ENCODE measurements around the gene ADGRB3.

Gene ADGRB3

DNA sequence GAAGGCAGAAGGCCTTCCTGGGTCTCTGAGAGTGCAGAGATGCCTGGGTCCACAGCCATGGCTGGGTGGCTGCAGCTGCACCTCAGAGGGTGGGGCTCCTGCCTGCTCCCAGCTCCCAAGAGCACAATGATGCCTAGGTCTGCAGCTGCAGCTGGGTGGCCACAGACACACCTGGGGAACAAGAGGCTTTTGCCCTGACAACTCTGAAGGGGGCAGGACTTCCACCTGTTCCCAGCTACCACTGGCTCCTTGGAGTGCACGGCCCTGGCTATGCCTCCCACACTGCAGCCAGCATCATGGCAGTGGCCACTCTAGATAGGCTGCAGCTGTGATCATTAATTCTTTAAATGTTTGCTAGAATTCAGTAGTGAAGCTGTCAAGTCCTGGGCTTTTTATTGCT is 511.3 kb downstream of the ADGRB3 start:
- no peak for DNase-seq

DNA sequence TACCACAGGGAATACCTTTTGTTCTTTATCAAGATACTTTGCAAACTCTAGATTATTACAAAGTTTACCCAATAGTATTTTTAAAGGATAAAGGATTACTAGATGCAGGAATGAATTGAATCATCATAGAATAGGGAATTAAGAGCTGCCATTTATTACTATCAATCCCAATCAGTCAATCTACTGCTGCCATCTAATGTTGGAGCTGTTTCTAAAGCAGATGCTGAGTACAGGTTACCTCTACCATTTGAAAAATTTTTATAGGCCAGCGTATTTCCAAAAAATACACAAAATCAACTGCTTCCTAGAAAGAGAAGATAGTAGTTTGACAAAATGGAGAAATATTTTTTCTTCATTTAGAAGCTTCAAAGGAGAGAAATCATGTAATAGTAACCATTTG is 520.4 kb downstream of the ADGRB3 start:
- peak; percentile 14 for DNase-seq

- peak; percentile 36 for DNase-seq
These were observed 527.7 kb downstream of the ADGRB3 start for GRCh38 chr6:69162811-69163210.

DNA sequence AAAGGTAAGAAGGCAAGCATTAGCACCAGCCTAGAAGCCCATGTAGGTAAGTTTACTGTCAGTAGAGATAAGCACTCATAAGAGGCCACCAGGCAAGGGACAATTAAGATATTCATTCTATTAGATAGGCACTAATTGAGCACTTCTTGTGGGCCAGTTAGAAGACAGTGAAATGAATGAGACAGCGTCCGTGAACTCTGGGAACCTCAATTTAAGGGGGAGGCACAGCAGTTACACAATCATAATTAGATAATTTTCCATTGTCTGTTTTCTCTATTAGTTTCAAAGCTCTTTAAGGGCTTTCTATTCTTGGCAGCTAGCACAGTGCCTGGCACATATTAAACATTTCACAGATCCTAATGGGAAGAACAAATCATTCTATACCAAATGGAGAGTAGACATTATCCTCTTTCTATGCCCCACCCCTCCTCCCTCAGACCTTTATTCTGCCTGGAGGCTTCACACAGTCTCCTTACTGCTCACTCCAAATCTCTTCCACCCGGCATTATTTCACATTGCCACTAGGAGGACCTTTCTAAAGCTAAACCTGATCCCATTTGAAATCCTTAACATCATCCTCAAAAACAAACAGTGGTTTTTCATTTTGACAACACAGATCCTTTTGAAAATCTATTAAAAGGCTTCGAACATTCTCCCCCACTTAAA is 529.6 kb downstream of the ADGRB3 start:
- DNase-seq = no peak

- DNase-seq = no peak
These were observed 544.6 kb downstream of the ADGRB3 start for GRCh38 chr6:69179681-69180080.

DNA sequence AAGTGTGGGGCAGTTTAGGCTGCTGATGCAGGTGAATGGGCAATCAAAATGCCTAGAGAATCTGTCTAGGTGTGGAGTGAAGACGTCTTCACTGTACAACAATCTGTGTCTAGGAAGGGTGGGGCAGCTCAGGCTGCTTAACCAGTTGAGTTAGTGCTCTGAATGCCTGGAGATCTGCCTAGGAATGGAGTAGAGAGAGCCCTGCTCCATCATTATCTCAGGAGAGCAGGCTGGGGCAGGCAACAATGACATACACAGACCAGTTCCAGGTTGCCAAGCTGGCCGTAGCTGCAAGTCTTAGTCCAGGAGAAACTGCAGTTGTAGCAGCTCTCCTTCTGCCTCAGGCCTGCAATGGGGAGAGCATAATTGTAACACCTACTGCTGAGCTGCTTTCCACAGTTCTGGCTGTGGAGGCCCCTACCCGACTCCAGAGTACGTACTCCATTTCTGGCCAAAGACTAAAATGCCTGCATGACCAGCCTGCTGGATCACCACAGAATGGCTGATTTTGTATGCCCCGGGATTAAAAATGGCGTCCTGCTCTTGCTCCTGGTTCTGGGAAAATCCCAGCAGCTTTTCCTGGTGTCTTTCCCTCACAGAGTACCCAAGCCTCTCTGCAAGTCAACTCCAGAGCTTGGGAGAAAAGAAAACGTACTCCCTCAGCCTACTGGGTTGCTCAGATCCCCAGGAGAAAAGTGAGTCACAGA is 545.4 kb downstream of the ADGRB3 start:
- DNase-seq = no peak

DNA sequence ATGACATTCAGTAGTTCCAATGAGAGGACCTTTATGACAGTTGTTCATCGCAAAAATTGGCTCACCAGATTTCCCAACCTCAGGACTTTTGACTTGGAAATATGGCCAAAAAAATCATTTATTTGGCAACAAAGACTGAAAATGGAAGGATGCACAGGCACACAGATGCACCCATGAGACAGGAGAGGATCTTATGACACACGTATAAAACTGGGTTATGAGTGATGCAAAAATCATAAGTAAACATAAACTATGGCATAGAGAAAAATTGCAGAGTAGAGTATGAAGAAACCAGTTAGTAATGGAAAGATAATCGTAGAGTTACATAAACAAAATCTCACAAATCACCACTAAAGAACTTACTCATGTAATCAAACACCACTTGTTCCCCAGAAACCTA is 546.9 kb downstream of the ADGRB3 start:
- no peak for DNase-seq

DNA sequence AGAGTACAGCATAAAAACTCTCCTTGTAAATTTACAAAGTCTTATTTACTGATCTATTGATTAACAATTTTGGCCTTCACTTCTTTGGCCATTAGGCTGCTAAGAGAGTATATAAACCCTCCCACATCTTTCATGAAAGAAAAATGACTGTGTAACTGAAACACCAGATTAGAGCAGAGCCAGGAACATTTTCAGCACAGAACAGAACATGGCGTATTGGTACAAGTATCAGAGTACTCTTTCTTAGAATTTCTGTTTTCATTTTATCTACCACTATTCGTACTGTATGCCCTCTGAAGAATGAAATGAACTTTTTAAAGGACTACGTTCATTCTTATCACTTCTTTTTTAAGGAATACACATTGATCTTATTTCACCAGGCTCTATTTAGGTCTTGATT is 550.2 kb downstream of the ADGRB3 start:
- no peak for DNase-seq

GRCh38 chr6:69202768-69203167 is 567.7 kb downstream of the ADGRB3 start:
- DNase-seq = no peak

DNA sequence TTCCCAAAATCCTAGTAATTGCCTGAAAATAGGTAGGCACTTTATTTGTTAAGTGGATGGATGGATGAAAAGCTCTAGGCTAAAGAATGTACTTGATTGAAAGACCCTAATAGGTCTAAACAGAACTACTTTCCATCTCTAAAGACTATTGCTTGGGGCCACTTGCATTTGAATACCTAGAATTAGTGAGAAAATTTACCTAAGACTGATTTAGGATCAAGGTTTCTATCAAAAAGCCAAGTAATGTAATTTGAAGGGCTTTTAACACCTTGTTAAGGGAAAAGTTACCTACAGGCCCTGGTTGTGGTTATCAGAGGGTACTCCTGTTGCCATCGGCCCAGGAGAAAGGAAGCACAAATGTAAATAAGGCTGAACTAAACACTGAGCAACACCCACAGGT is 581.0 kb downstream of the ADGRB3 start:
- DNase-seq = no peak

DNA sequence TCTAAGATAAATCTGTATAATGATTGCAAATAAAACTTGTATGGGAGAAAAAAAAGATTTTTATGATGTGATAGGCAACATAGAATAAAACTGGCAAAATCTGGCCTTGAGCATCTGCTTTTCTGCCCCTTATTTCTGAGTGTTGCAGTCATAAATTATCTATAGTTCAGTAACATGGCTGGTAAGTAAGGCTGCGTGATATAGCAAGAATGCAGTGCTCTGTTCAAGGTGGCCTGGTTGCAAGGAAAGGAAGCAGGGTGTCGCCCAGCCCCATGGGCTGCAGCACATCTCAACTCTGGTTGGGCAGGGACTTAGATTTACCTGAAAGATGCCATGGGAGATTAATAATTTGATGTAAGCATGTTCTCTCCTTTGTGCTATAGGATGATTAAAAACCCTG is 582.3 kb downstream of the ADGRB3 start:
- no peak for DNase-seq

DNA sequence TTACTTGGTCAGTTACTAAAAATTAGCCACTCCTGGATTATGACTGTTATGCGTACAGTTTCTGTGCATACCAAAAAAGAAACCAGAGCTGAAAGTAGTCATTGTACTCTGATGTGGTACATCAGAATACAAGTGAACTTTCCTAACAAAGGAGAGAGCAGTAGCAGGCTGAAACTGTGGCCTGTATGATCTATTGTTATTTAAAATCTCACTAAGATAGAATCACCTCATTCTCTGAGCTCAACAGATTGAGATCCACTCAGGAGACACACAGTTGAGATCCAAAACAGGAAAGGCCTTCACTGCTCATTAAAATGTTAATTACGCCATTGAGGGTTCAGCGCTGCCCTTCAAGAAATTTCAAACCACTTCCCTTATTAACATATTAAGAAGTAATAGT is 585.3 kb downstream of the ADGRB3 start:
- no peak for DNase-seq

DNA sequence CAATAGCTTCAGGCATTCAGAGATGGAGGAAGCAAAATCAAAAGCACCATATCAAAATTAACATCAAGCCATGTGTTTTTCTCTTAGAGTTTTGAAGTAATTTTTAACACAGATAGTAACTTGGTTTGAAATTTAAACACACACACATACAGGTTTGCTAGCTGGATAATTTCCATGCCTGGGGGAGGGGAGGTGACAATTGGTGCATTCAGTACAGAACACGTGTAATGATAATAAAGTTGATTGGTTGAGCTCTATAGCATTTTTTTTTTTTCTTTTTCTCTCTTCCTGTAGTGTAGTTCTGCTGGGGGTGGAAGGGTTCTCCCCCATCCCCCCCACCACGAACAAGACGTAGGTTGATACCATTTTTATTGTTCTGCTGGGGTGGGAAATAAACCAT is 596.9 kb downstream of the ADGRB3 start:
- no peak for DNase-seq

- DNase-seq = no peak
These were observed 597.4 kb downstream of the ADGRB3 start for GRCh38 chr6:69232496-69232895.

DNA sequence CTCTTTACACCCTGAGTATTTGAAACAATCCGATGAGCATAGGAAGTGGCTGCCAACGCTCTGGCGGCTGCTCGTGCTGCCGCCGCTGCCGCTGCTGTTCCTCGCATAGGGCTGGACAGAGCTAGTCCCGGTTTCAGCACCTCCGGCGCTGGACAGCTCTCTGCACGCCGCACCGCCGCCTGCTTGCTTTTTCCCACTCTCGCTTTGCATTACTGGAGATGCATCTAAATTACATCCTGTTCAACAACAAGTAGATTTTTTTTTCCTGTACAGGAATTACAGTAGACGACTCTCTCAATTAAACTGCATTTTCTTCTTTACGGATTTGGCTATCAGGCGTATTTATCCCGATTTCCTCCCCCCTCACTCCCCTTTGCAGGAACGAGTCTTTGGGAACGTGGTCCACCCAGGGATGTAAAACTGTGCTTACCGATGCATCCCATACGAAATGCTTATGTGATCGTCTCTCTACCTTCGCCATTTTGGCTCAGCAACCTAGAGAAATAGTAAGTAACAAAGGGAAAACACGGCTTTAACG is 597.9 kb downstream of the ADGRB3 start:
- DNase-seq = peak; percentile 64

DNA sequence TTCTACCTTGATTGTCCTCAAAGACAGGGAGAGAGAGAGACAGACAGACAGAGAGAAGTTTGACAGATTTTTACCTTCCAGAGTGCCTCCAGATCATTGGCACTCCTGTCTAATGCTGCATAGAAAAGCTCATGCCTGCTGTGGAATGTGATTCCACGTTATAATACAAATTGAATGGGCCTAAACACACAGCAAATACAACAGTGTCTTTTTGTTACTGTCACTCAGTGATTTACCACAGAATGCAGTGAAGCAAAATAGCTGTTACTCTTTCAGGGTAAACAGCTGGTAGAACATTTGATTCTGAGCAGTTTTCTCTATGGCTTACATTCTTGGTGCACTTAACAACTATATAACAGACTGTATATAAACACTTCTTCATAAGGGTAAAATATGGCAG is 603.0 kb downstream of the ADGRB3 start:
- DNase-seq = no peak

- no peak for DNase-seq
These were observed 611.9 kb downstream of the ADGRB3 start for GRCh38 chr6:69246983-69247382.

DNA sequence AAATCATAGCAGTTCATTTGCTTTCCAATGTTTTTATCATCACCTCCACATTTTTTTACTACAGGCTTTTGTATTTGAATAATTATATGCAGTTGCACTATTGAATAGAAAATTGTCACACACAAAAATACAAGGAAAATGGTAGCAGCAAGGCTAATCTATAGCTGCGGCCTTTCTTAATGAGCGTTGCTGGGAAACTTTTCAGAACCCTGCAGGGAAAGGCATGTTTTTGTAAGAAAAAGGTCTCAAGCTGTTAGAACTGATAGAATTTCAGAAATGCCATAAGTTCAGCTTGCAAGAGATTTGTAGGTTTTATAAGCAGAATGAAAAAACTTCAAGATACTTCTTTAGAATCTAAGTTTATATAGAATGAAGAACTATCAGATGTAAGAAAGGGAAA is 625.9 kb downstream of the ADGRB3 start:
- no peak for DNase-seq

DNA sequence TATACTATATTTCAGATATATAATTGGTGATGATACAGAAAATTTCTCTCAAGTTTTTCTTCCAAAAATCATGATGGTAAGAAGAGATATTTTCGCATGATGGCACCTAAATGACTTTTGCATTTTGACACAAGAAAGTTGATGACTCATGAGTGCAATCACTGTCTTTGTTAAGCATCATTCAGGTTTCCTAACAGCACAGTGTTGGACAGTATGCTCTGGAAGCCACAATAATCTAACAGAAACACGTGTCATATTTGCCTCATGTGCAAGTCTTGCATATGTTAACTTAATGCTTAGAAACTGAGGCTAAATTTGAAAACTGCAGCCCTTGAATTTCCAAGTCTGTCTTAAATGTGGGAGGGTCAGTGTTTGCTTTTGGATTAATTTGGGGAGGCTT is 628.2 kb downstream of the ADGRB3 start:
- DNase-seq = no peak

GRCh38 chr6:69265090-69265489 is 630.0 kb downstream of the ADGRB3 start:
- no peak for DNase-seq

- no peak for DNase-seq
These were observed 630.6 kb downstream of the ADGRB3 start for GRCh38 chr6:69265706-69266105.

- DNase-seq = no peak
These were observed 641.1 kb downstream of the ADGRB3 start for GRCh38 chr6:69276204-69276603.

- DNase-seq = peak; percentile 12
These were observed 644.7 kb downstream of the ADGRB3 start for GRCh38 chr6:69279805-69280204.

DNA sequence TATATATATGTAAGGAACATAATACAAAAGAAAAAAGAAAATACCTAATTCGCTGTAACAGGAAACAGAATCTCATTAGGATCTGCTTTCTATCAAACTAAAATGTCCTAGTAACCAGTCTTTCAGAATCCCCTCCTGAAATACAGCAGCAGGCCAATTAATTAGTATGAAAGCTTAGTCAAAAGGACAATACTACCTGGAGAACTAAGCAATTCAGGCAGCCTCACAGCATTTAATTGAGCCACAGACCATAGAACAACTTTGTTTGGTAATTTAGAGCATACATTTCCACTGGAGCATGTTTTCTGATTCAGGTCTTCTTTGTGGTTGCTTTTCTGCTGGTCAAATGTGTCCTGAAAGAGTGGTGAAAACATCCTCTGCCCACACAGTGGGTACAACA is 645.8 kb downstream of the ADGRB3 start:
- DNase-seq = no peak
